ENCODE data around the gene NDUFB10. TPM values are rescaled to one million over a fixed set of nuclear protein-coding genes. Genes with fewer than 3 reads are reported as not detected.
A peak's percentile ranks its signal among the peaks of the same experiment; 100 is the strongest.

The NDUFB10 gene
- total and polyA plus RNA-seq, 7 experiments from 2014 or later, result 40.0 to 180 (median 72.9) TPM

GRCh38 chr16:2008631-2009163 lies 49.4 kb downstream of the NDUFB10 start:
- Mint-ChIP-seq H3K4me3 (peak overlapping the region; percentile 72 to 93 (median 87)), H3K9me3 (no peaks in the 10 kb centered on the region), H3K36me3 (peaks cover 0 to 8% (median 0%) of the 10 kb centered on the region in 5 donors), H3K27ac (peak overlapping the region; percentile 60 to 94 (median 76)), H3K27me3 (no peaks in the 10 kb centered on the region), H3K4me1 (peaks cover 22 to 48% (median 35%) of the 10 kb centered on the region in 7 donors)
- peak in 1 of 9 donors; percentile 35 for DNase-seq
- intact Hi-C loops (cut with micrococcal nuclease), result loop anchor here (1.0 to 5.0 kb wide), 9 partner anchors 15 to 421 kb away; partner anchors contain the start of genes NTHL1 (in 2 of the 2), RPS2 (in 2 of the 2), TSC2 (in 2 of the 2) and CCNF (in 1 of the 2)
- ATAC-seq, result no peak
- peak overlapping the region; percentile 86 for H3K27ac ChIP-seq (ENCODE audit: low read depth, low read length)
- H3K9me3 ChIP-seq (ENCODE audit: control insufficient read depth in 2 of 3, low read length in 3 of 3), result no peaks in the 10 kb centered on the region
- POLR2A ChIA-PET, result interaction anchor here (0.6 to 2.9 kb wide), 14 partner anchors 13 to 480 kb away, joined by 3 to 30 read pairs (median 4); partner anchors contain the start of genes GFER, MLST8, NDUFB10 and RPS2
- CTCF ChIA-PET, result interaction anchor here (0.8 to 1.3 kb wide), 2 partner anchors 144 to 208 kb away, joined by 3 read pairs; no protein-coding TSS in a partner anchor
- no peaks in the 10 kb centered on the region for H3K27me3 ChIP-seq (ENCODE audit: control insufficient read depth in 2 of 2, insufficient read depth in 2 of 2, low read length in 2 of 2)
- H3K4me3 ChIP-seq (ENCODE audit: low read length), result peak overlapping the region; percentile 69
- peaks cover 36 to 37% of the 10 kb centered on the region in 2 donors for H3K4me1 ChIP-seq (ENCODE audit: control insufficient read depth in 2 of 2, insufficient read depth in 2 of 2, low read length in 2 of 2)
- H3K36me3 ChIP-seq (ENCODE audit: control insufficient read depth in 2 of 3, insufficient read depth in 3 of 3, low read length in 3 of 3), result no peaks in the 10 kb centered on the region

GRCh38 chr16:2009164-2009711 lies 49.9 kb downstream of the NDUFB10 start:
- H3K27me3 Mint-ChIP-seq, result no peaks in the 10 kb centered on the region
- CTCF ChIA-PET, result interaction anchor here (0.5 to 0.8 kb wide), 2 partner anchors 57 to 208 kb away, joined by 3 read pairs; no protein-coding TSS in a partner anchor

GRCh38 chr16:2009791-2010510 lies 50.6 kb downstream of the NDUFB10 start, which contains the start of gene ZNF598:
Gene ZNF598 (minus strand): TSS chr16:2009821.
- H3K36me3 ChIP-seq (ENCODE audit: control insufficient read depth in 2 of 3, insufficient read depth in 3 of 3, low read length in 3 of 3), result no peaks in the 10 kb centered on the region
- ATAC-seq, result peak; percentile 97
- H3K9me3 Mint-ChIP-seq, result no peaks in the 10 kb centered on the region
- no peaks in the 10 kb centered on the region for H3K9me3 ChIP-seq (ENCODE audit: control insufficient read depth in 2 of 3, low read length in 3 of 3)
- intact Hi-C loops (cut with micrococcal nuclease), result loop anchor here (1.0 to 5.0 kb wide), 9 partner anchors 13 to 419 kb away; partner anchors contain the start of genes NTHL1 (in 2 of the 2), RPS2 (in 2 of the 2), TSC2 (in 2 of the 2) and CCNF (in 1 of the 2)
- peaks cover 26 to 29% of the 10 kb centered on the region in 2 donors for H3K4me1 ChIP-seq (ENCODE audit: control insufficient read depth in 2 of 2, insufficient read depth in 2 of 2, low read length in 2 of 2)
- no peaks in the 10 kb centered on the region for H3K27me3 ChIP-seq (ENCODE audit: control insufficient read depth in 2 of 2, insufficient read depth in 2 of 2, low read length in 2 of 2)
- ChIA-PET POLR2A (interaction anchor here (1.0 to 2.9 kb wide), 7 partner anchors 14 to 145 kb away, joined by 3 to 30 read pairs (median 8); partner anchors contain the start of genes GFER, RPS2, TBL3 and TRAF7), CTCF (interaction anchor here (0.5 kb wide), 1 partner anchor 58 kb away, joined by 3 read pairs; no protein-coding TSS in a partner anchor)
- peak within 1 kb of the TSS; percentile 87 to 94 (median 92) for H3K4me3 Mint-ChIP-seq
- H3K4me3 ChIP-seq (ENCODE audit: low read length), result peak within 1 kb of the TSS; percentile 77
- peak; percentile 64 to 87 (median 78) for DNase-seq
- H3K27me3 Mint-ChIP-seq, result no peaks in the 10 kb centered on the region
- peak within 1 kb of the TSS; percentile 91 for H3K27ac ChIP-seq (ENCODE audit: low read depth, low read length)
- H3K27ac Mint-ChIP-seq, result peak within 1 kb of the TSS; percentile 85 to 99 (median 97)
- H3K4me1 Mint-ChIP-seq, result peaks cover 22 to 39% (median 32%) of the 10 kb centered on the region in 7 donors
- peaks cover 0 to 8% (median 0%) of the 10 kb centered on the region in 5 donors for H3K36me3 Mint-ChIP-seq

More at GRCh38 chr16:2009164-2009711, 49.9 kb downstream of the NDUFB10 start:
- Histone ChIP-seq H3K27me3 (ENCODE audit: control insufficient read depth in 2 of 2, insufficient read depth in 2 of 2, low read length in 2 of 2) (no peaks in the 10 kb centered on the region), H3K36me3 (ENCODE audit: control insufficient read depth in 2 of 3, insufficient read depth in 3 of 3, low read length in 3 of 3) (no peaks in the 10 kb centered on the region), H3K9me3 (ENCODE audit: control insufficient read depth in 2 of 3, low read length in 3 of 3) (no peaks in the 10 kb centered on the region), H3K27ac (ENCODE audit: low read depth, low read length) (peak overlapping the region; percentile 86), H3K4me3 (ENCODE audit: low read length) (peak overlapping the region; percentile 69), H3K4me1 (ENCODE audit: control insufficient read depth in 2 of 2, insufficient read depth in 2 of 2, low read length in 2 of 2) (peaks cover 32% of the 10 kb centered on the region in 2 donors)
- peak; percentile 51 for ATAC-seq
- Mint-ChIP-seq H3K4me1 (peaks cover 22 to 43% (median 32%) of the 10 kb centered on the region in 7 donors), H3K4me3 (peak overlapping the region; percentile 72 to 93 (median 87)), H3K36me3 (peaks cover 0 to 8% (median 0%) of the 10 kb centered on the region in 5 donors), H3K9me3 (no peaks in the 10 kb centered on the region), H3K27ac (peak overlapping the region; percentile 60 to 94 (median 76))
- no peak for DNase-seq
- intact Hi-C loops (cut with micrococcal nuclease), result loop anchor here (1.0 to 5.0 kb wide), 9 partner anchors 14 to 420 kb away; partner anchors contain the start of genes NTHL1 (in 2 of the 2), RPS2 (in 2 of the 2), TSC2 (in 2 of the 2) and CCNF (in 1 of the 2)
- POLR2A ChIA-PET, result interaction anchor here (0.6 to 2.9 kb wide), 12 partner anchors 13 to 479 kb away, joined by 3 to 30 read pairs (median 6); partner anchors contain the start of genes GFER, NDUFB10, RPS2 and TBL3

Other genes starting within 250 kb of the NDUFB10 start
- 10 to 100 TPM; 49.4 to 81.5 (median 58.2) TPM for gene NME3, start 188.0 kb upstream of the NDUFB10 start, total RNA-seq
- gene NME3, start 188.0 kb upstream of the NDUFB10 start, polyA plus RNA-seq, result 10 to 100 TPM; 70.6 to 71.9 TPM
- 10 to 100 TPM; 32.2 to 47.5 (median 36.8) TPM for gene EME2, start 186.7 kb upstream of the NDUFB10 start, total RNA-seq
- gene EME2, start 186.7 kb upstream of the NDUFB10 start, polyA plus RNA-seq, result 1 to 10 TPM in 1 of 2 donors, under 1 TPM in 1; 0.59 to 3.8 TPM
- 100 to 1,000 TPM in 1 of 5 experiments, 10 to 100 TPM in 4; 41.6 to 115 (median 49.5) TPM for gene MRPS34, start 186.4 kb upstream of the NDUFB10 start, total RNA-seq
- 100 to 1,000 TPM; 124 to 162 TPM for gene MRPS34, start 186.4 kb upstream of the NDUFB10 start, polyA plus RNA-seq
- gene SPSB3, start 177.0 kb upstream of the NDUFB10 start, total RNA-seq, result 100 to 1,000 TPM in 2 of 5 experiments, 10 to 100 TPM in 3; 38.2 to 127 (median 72.3) TPM
- gene SPSB3, start 177.0 kb upstream of the NDUFB10 start, polyA plus RNA-seq, result 10 to 100 TPM; 38.7 to 58.9 TPM
- 10 to 100 TPM; 39.3 to 60.2 (median 48.6) TPM for gene NUBP2, start 176.6 kb upstream of the NDUFB10 start, total RNA-seq
- gene NUBP2, start 176.6 kb upstream of the NDUFB10 start, polyA plus RNA-seq, result 10 to 100 TPM; 96.7 to 98.9 TPM
- 1 to 10 TPM in 3 of 5 experiments, under 1 TPM in 2; 0.19 to 1.5 (median 1.1) TPM for gene IGFALS, start 165.8 kb upstream of the NDUFB10 start, total RNA-seq
- gene IGFALS, start 165.8 kb upstream of the NDUFB10 start, polyA plus RNA-seq, result under 1 TPM in 1 of 2 donors, not detected in 1; 0.40 TPM
- 10 to 100 TPM; 46.2 to 72.9 (median 48.9) TPM for gene HAGH, start 132.7 kb upstream of the NDUFB10 start, total RNA-seq
- 10 to 100 TPM; 39.4 to 62.4 TPM for gene HAGH, start 132.7 kb upstream of the NDUFB10 start, polyA plus RNA-seq
- 10 to 100 TPM in 1 of 5 experiments, 1 to 10 TPM in 4; 7.8 to 12.9 (median 9.7) TPM for gene FAHD1, start 132.3 kb upstream of the NDUFB10 start, total RNA-seq
- gene FAHD1, start 132.3 kb upstream of the NDUFB10 start, polyA plus RNA-seq, result 10 to 100 TPM; 27.5 to 28.6 TPM
- gene MEIOB, start 87.4 kb upstream of the NDUFB10 start, total RNA-seq, result not detected
- not detected for gene MEIOB, start 87.4 kb upstream of the NDUFB10 start, polyA plus RNA-seq
- gene HS3ST6, start 41.1 kb upstream of the NDUFB10 start, total RNA-seq, result not detected
- not detected for gene HS3ST6, start 41.1 kb upstream of the NDUFB10 start, polyA plus RNA-seq
- 10 to 100 TPM in 2 of 5 experiments, 1 to 10 TPM in 3; 5.5 to 27.0 (median 8.2) TPM for gene MSRB1, start 16.3 kb upstream of the NDUFB10 start, total RNA-seq
- gene MSRB1, start 16.3 kb upstream of the NDUFB10 start, polyA plus RNA-seq, result 10 to 100 TPM; 15.6 to 15.8 TPM
- gene RPL3L, start 4.8 kb upstream of the NDUFB10 start, total RNA-seq, result not detected
- gene RPL3L, start 4.8 kb upstream of the NDUFB10 start, polyA plus RNA-seq, result not detected
- 1,000 to 10,000 TPM; 2,562 to 3,376 (median 2,918) TPM for gene RPS2, start 5.3 kb downstream of the NDUFB10 start, total RNA-seq
- 1,000 to 10,000 TPM; 7,065 to 7,254 TPM for gene RPS2, start 5.3 kb downstream of the NDUFB10 start, polyA plus RNA-seq
- under 1 TPM in 1 of 5 experiments, not detected in 4; 0.51 TPM for gene RNF151, start 7.3 kb downstream of the NDUFB10 start, total RNA-seq
- not detected for gene RNF151, start 7.3 kb downstream of the NDUFB10 start, polyA plus RNA-seq
- gene TBL3, start 12.5 kb downstream of the NDUFB10 start, total RNA-seq, result 10 to 100 TPM; 17.2 to 45.2 (median 27.6) TPM
- gene TBL3, start 12.5 kb downstream of the NDUFB10 start, polyA plus RNA-seq, result 10 to 100 TPM; 59.4 to 89.8 TPM
- 1 to 10 TPM in 1 of 5 experiments, under 1 TPM in 4; 0.24 to 1.3 (median 0.79) TPM for gene NOXO1, start 21.9 kb downstream of the NDUFB10 start, total RNA-seq
- under 1 TPM; 0.17 to 0.29 TPM for gene NOXO1, start 21.9 kb downstream of the NDUFB10 start, polyA plus RNA-seq
- gene GFER, start 24.7 kb downstream of the NDUFB10 start, total RNA-seq, result 10 to 100 TPM; 14.0 to 28.2 (median 18.1) TPM
- 10 to 100 TPM; 19.6 to 30.8 TPM for gene GFER, start 24.7 kb downstream of the NDUFB10 start, polyA plus RNA-seq
- 1 to 10 TPM in 2 of 5 experiments, under 1 TPM in 3; 0.49 to 8.8 (median 0.80) TPM for gene SYNGR3, start 30.4 kb downstream of the NDUFB10 start, total RNA-seq
- 1 to 10 TPM in 1 of 2 donors, under 1 TPM in 1; 0.92 to 1.6 TPM for gene SYNGR3, start 30.4 kb downstream of the NDUFB10 start, polyA plus RNA-seq
- gene ZNF598, start 50.3 kb downstream of the NDUFB10 start, total RNA-seq, result 10 to 100 TPM; 44.3 to 63.2 (median 49.8) TPM
- 1 to 10 TPM; 1.9 to 9.4 TPM for gene ZNF598, start 50.3 kb downstream of the NDUFB10 start, polyA plus RNA-seq
- gene NPW, start 60.2 kb downstream of the NDUFB10 start, total RNA-seq, result 1 to 10 TPM in 1 of 5 experiments, under 1 TPM in 1, not detected in 3; 0.53 to 1.7 TPM
- gene NPW, start 60.2 kb downstream of the NDUFB10 start, polyA plus RNA-seq, result not detected
- gene NHERF2, start 67.4 kb downstream of the NDUFB10 start, total RNA-seq, result 1 to 10 TPM; 2.5 to 3.8 (median 3.6) TPM
- gene NHERF2, start 67.4 kb downstream of the NDUFB10 start, polyA plus RNA-seq, result under 1 TPM; 0.33 to 0.56 TPM
- gene NTHL1, start 88.3 kb downstream of the NDUFB10 start, total RNA-seq, result 10 to 100 TPM in 1 of 5 experiments, 1 to 10 TPM in 4; 4.4 to 27.0 (median 7.5) TPM
- gene NTHL1, start 88.3 kb downstream of the NDUFB10 start, polyA plus RNA-seq, result 10 to 100 TPM; 16.3 to 17.5 TPM
- gene TSC2, start 88.4 kb downstream of the NDUFB10 start, total RNA-seq, result 100 to 1,000 TPM; 126 to 155 (median 147) TPM
- 10 to 100 TPM; 27.5 to 53.6 TPM for gene TSC2, start 88.4 kb downstream of the NDUFB10 start, polyA plus RNA-seq
- 100 to 1,000 TPM in 2 of 5 experiments, 10 to 100 TPM in 3; 82.8 to 153 (median 98.3) TPM for gene PKD1, start 176.4 kb downstream of the NDUFB10 start, total RNA-seq
- 1 to 10 TPM; 4.9 to 9.8 TPM for gene PKD1, start 176.4 kb downstream of the NDUFB10 start, polyA plus RNA-seq
- under 1 TPM in 1 of 5 experiments, not detected in 4; 0.86 TPM for gene RAB26, start 189.1 kb downstream of the NDUFB10 start, total RNA-seq
- gene RAB26, start 189.1 kb downstream of the NDUFB10 start, polyA plus RNA-seq, result under 1 TPM; 0.29 to 0.66 TPM
- gene TRAF7, start 196.2 kb downstream of the NDUFB10 start, total RNA-seq, result 10 to 100 TPM; 30.0 to 58.3 (median 36.7) TPM
- 1 to 10 TPM; 4.8 to 6.8 TPM for gene TRAF7, start 196.2 kb downstream of the NDUFB10 start, polyA plus RNA-seq
- gene CASKIN1, start 237.1 kb downstream of the NDUFB10 start, total RNA-seq, result under 1 TPM in 1 of 5 experiments, not detected in 4; 0.19 TPM
- gene CASKIN1, start 237.1 kb downstream of the NDUFB10 start, polyA plus RNA-seq, result not detected
- gene MLST8, start 245.9 kb downstream of the NDUFB10 start, total RNA-seq, result 10 to 100 TPM; 25.1 to 41.2 (median 35.5) TPM
- gene MLST8, start 245.9 kb downstream of the NDUFB10 start, polyA plus RNA-seq, result 10 to 100 TPM; 20.7 to 36.4 TPM

Measured in naive thymus-derived CD4-positive, alpha-beta T cell (primary cell).